Measurements from ENCODE around the gene WFS1.

The WFS1 gene

GRCh38 chr4:6324461-6324998 lies 54.9 kb downstream of the WFS1 start:
- H3K4me2 ChIP-seq (ENCODE audit: low read length, poor library complexity, severe bottlenecking): peak overlapping the region; percentile 29

GRCh38 chr4:6324999-6325787 lies 55.5 kb downstream of the WFS1 start:
- Histone ChIP-seq H3K27ac (ENCODE audit: low read length, poor library complexity, severe bottlenecking) (no peak overlapping the region), H3K14ac (ENCODE audit: low read length in 2 of 2) (no peak overlapping the region), H3K4me3 (ENCODE audit: insufficient read depth in 1 of 2, low read depth in 1 of 2, low read length in 2 of 2) (no peak overlapping the region), H3K4me1 (ENCODE audit: control insufficient read depth, insufficient read depth, low read depth, low read length) (peaks cover 30% of the 10 kb centered on the region), H2BK120ac (ENCODE audit: low read depth, low read length) (no peak overlapping the region), H2BK5ac (ENCODE audit: low read depth, low read length, poor library complexity, severe bottlenecking) (no peak overlapping the region), H2AK5ac (ENCODE audit: low read length, severe bottlenecking) (no peak overlapping the region), H3K36me3 (ENCODE audit: control insufficient read depth in 1 of 2, insufficient read depth in 2 of 2, low read depth in 1 of 2, low read length in 2 of 2) (peaks cover 0 to 4% of the 10 kb centered on the region in 2 experiments), H2AFZ (ENCODE audit: low read depth, low read length) (no peak overlapping the region), H4K91ac (ENCODE audit: low read length) (no peak overlapping the region), H3K9me3 (ENCODE audit: control insufficient read depth, low read length) (peaks cover 2% of the 10 kb centered on the region), H3K9ac (ENCODE audit: low read length) (no peak overlapping the region), H3K79me1 (replicated peaks; ENCODE audit: low read length, poor library complexity, severe bottlenecking) (no peaks in the 10 kb centered on the region), H3K27me3 (ENCODE audit: control insufficient read depth in 1 of 2, insufficient read depth in 1 of 2, low read length in 2 of 2) (peaks cover 29 to 86% of the 10 kb centered on the region in 2 experiments), H2BK12ac (ENCODE audit: low read length in 2 of 2) (no peak overlapping the region), H3K23ac (ENCODE audit: low read length in 2 of 2) (no peak overlapping the region), H4K8ac (ENCODE audit: low read length) (no peak overlapping the region), H3K4me2 (ENCODE audit: low read length, poor library complexity, severe bottlenecking) (no peak overlapping the region), H2BK15ac (ENCODE audit: low read depth, poor library complexity, severe bottlenecking) (no peak overlapping the region), H3K4ac (ENCODE audit: low read depth in 1 of 2, low read length in 2 of 2) (no peak overlapping the region), H3K18ac (ENCODE audit: low read depth in 1 of 2, low read length in 2 of 2) (no peak overlapping the region)
- 62% methylated on average over 21 of the region's 22 CpGs for WGBS
- no peak for DNase-seq

More at GRCh38 chr4:6324461-6324998, 54.9 kb downstream of the WFS1 start:
- Histone ChIP-seq H2BK120ac (ENCODE audit: low read depth, low read length) (no peak overlapping the region), H3K9me3 (ENCODE audit: control insufficient read depth, low read length) (peaks cover 5% of the 10 kb centered on the region), H3K36me3 (ENCODE audit: control insufficient read depth in 1 of 2, insufficient read depth in 2 of 2, low read depth in 1 of 2, low read length in 2 of 2) (peaks cover 0 to 4% of the 10 kb centered on the region in 2 experiments), H3K4me1 (ENCODE audit: control insufficient read depth, insufficient read depth, low read depth, low read length) (peaks cover 33% of the 10 kb centered on the region), H2BK12ac (ENCODE audit: low read length in 2 of 2) (no peak overlapping the region), H3K27ac (ENCODE audit: low read length, poor library complexity, severe bottlenecking) (no peak overlapping the region), H3K14ac (ENCODE audit: low read length in 2 of 2) (no peak overlapping the region), H3K4ac (ENCODE audit: low read depth in 1 of 2, low read length in 2 of 2) (no peak overlapping the region), H2AFZ (ENCODE audit: low read depth, low read length) (no peak overlapping the region), H3K27me3 (ENCODE audit: control insufficient read depth in 1 of 2, insufficient read depth in 1 of 2, low read length in 2 of 2) (peaks cover 22 to 86% of the 10 kb centered on the region in 2 experiments), H3K79me1 (replicated peaks; ENCODE audit: low read length, poor library complexity, severe bottlenecking) (no peaks in the 10 kb centered on the region), H3K9ac (ENCODE audit: low read length) (no peak overlapping the region), H4K8ac (ENCODE audit: low read length) (no peak overlapping the region), H3K23ac (ENCODE audit: low read length in 2 of 2) (no peak overlapping the region), H2AK5ac (ENCODE audit: low read length, severe bottlenecking) (no peak overlapping the region), H3K18ac (ENCODE audit: low read depth in 1 of 2, low read length in 2 of 2) (no peak overlapping the region), H2BK15ac (ENCODE audit: low read depth, poor library complexity, severe bottlenecking) (no peak overlapping the region), H2BK5ac (ENCODE audit: low read depth, low read length, poor library complexity, severe bottlenecking) (no peak overlapping the region), H3K4me3 (ENCODE audit: insufficient read depth in 1 of 2, low read depth in 1 of 2, low read length in 2 of 2) (no peak overlapping the region), H4K91ac (ENCODE audit: low read length) (no peak overlapping the region)
- no peak for DNase-seq
- WGBS: 57% methylated on average over 15 of the region's 15 CpGs

- DNase-seq: no peak
- H3K27ac ChIP-seq (ENCODE audit: low read length, poor library complexity, severe bottlenecking): no peak overlapping the region
- H3K4me3 ChIP-seq (ENCODE audit: insufficient read depth in 1 of 2, low read depth in 1 of 2, low read length in 2 of 2): no peak overlapping the region
- 85% methylated on average over 14 of the region's 14 CpGs for WGBS
- H3K4me2 ChIP-seq (ENCODE audit: low read length, poor library complexity, severe bottlenecking): no peak overlapping the region
- peaks cover 0 to 4% of the 10 kb centered on the region in 2 experiments for H3K36me3 ChIP-seq (ENCODE audit: control insufficient read depth in 1 of 2, insufficient read depth in 2 of 2, low read depth in 1 of 2, low read length in 2 of 2)
- H3K4me1 ChIP-seq (ENCODE audit: control insufficient read depth, insufficient read depth, low read depth, low read length): peaks cover 30% of the 10 kb centered on the region
- H2AFZ ChIP-seq (ENCODE audit: low read depth, low read length): no peak overlapping the region
- H4K8ac ChIP-seq (ENCODE audit: low read length): no peak overlapping the region
- H3K27me3 ChIP-seq (ENCODE audit: control insufficient read depth in 1 of 2, insufficient read depth in 1 of 2, low read length in 2 of 2): peaks cover 29 to 86% of the 10 kb centered on the region in 2 experiments
- H2BK12ac ChIP-seq (ENCODE audit: low read length in 2 of 2): no peak overlapping the region
- no peak overlapping the region for H2BK120ac ChIP-seq (ENCODE audit: low read depth, low read length)
- H3K18ac ChIP-seq (ENCODE audit: low read depth in 1 of 2, low read length in 2 of 2): no peak overlapping the region
- H2BK5ac ChIP-seq (ENCODE audit: low read depth, low read length, poor library complexity, severe bottlenecking): no peak overlapping the region
- no peaks in the 10 kb centered on the region for H3K79me1 ChIP-seq (replicated peaks; ENCODE audit: low read length, poor library complexity, severe bottlenecking)
- no peaks in the 10 kb centered on the region for H3K9me3 ChIP-seq (ENCODE audit: control insufficient read depth, low read length)
- H3K4ac ChIP-seq (ENCODE audit: low read depth in 1 of 2, low read length in 2 of 2): no peak overlapping the region
- H3K23ac ChIP-seq (ENCODE audit: low read length in 2 of 2): no peak overlapping the region
- no peak overlapping the region for H2BK15ac ChIP-seq (ENCODE audit: low read depth, poor library complexity, severe bottlenecking)
- H3K9ac ChIP-seq (ENCODE audit: low read length): no peak overlapping the region
- H3K14ac ChIP-seq (ENCODE audit: low read length in 2 of 2): no peak overlapping the region
- H2AK5ac ChIP-seq (ENCODE audit: low read length, severe bottlenecking): no peak overlapping the region
- no peak overlapping the region for H4K91ac ChIP-seq (ENCODE audit: low read length)
Observed at GRCh38 chr4:6325788-6326290, 56.2 kb downstream of the WFS1 start.

- DNase-seq: no peak
- no peak overlapping the region for H3K4me3 ChIP-seq (ENCODE audit: insufficient read depth in 1 of 2, low read depth in 1 of 2, low read length in 2 of 2)
- no peak overlapping the region for H2BK5ac ChIP-seq (ENCODE audit: low read depth, low read length, poor library complexity, severe bottlenecking)
- no peak overlapping the region for H3K9ac ChIP-seq (ENCODE audit: low read length)
- peaks cover 30% of the 10 kb centered on the region for H3K4me1 ChIP-seq (ENCODE audit: control insufficient read depth, insufficient read depth, low read depth, low read length)
- H2AFZ ChIP-seq (ENCODE audit: low read depth, low read length): no peak overlapping the region
- peaks cover 29 to 80% of the 10 kb centered on the region in 2 experiments for H3K27me3 ChIP-seq (ENCODE audit: control insufficient read depth in 1 of 2, insufficient read depth in 1 of 2, low read length in 2 of 2)
- H2AK5ac ChIP-seq (ENCODE audit: low read length, severe bottlenecking): no peak overlapping the region
- H4K8ac ChIP-seq (ENCODE audit: low read length): no peak overlapping the region
- H3K36me3 ChIP-seq (ENCODE audit: control insufficient read depth in 1 of 2, insufficient read depth in 2 of 2, low read depth in 1 of 2, low read length in 2 of 2): peaks cover 0 to 4% of the 10 kb centered on the region in 2 experiments
- no peak overlapping the region for H2BK15ac ChIP-seq (ENCODE audit: low read depth, poor library complexity, severe bottlenecking)
- H2BK120ac ChIP-seq (ENCODE audit: low read depth, low read length): no peak overlapping the region
- H3K23ac ChIP-seq (ENCODE audit: low read length in 2 of 2): no peak overlapping the region
- H3K9me3 ChIP-seq (ENCODE audit: control insufficient read depth, low read length): no peaks in the 10 kb centered on the region
- no peak overlapping the region for H3K18ac ChIP-seq (ENCODE audit: low read depth in 1 of 2, low read length in 2 of 2)
- no peak overlapping the region for H4K91ac ChIP-seq (ENCODE audit: low read length)
- H3K14ac ChIP-seq (ENCODE audit: low read length in 2 of 2): peak overlapping the region in 1 of 2 experiments; percentile 24
- H3K4me2 ChIP-seq (ENCODE audit: low read length, poor library complexity, severe bottlenecking): no peak overlapping the region
- no peaks in the 10 kb centered on the region for H3K79me1 ChIP-seq (replicated peaks; ENCODE audit: low read length, poor library complexity, severe bottlenecking)
- H3K4ac ChIP-seq (ENCODE audit: low read depth in 1 of 2, low read length in 2 of 2): no peak overlapping the region
- H2BK12ac ChIP-seq (ENCODE audit: low read length in 2 of 2): no peak overlapping the region
- H3K27ac ChIP-seq (ENCODE audit: low read length, poor library complexity, severe bottlenecking): no peak overlapping the region
- 91% methylated on average over 28 of the region's 28 CpGs for WGBS
Observed at GRCh38 chr4:6326312-6327060, 56.8 kb downstream of the WFS1 start.
